Cortex of kidney (tissue), 1 donor: ENCODE data around the gene RXRB.
"Not testable (repeated sequence)": the region's sequence is repeated elsewhere in the genome, so short reads cannot be mapped to it uniquely, and the experiment has no call there.

Source experiments
- DNase-seq: peaks from one replicate; lab custom pipeline; 2025; lab: John Stamatoyannopoulos, UW

The RXRB gene

GRCh38 chr6:33163540-33163939 lies 36.9 kb downstream of the RXRB start:
- no peak for DNase-seq

GRCh38 chr6:33161354-33162331 lies 38.8 kb downstream of the RXRB start:
- no peak for DNase-seq

- no peak for DNase-seq
Observed at GRCh38 chr6:33160728-33161344, 39.6 kb downstream of the RXRB start.

- no peak for DNase-seq
Observed at GRCh38 chr6:33160096-33160495, 40.4 kb downstream of the RXRB start.

GRCh38 chr6:33156964-33157363 lies 43.5 kb downstream of the RXRB start:
- no peak for DNase-seq

- DNase-seq, result no peak
Observed at GRCh38 chr6:33156561-33156960, 43.9 kb downstream of the RXRB start.

GRCh38 chr6:33154349-33154748 lies 46.1 kb downstream of the RXRB start:
- no peak for DNase-seq

GRCh38 chr6:33151050-33151449 lies 49.4 kb downstream of the RXRB start:
- DNase-seq, result no peak

- not testable (repeated sequence) for DNase-seq
Observed at GRCh38 chr6:33150560-33150959, 49.9 kb downstream of the RXRB start.

- no peak for DNase-seq
Observed at GRCh38 chr6:33147807-33148666, 52.4 kb downstream of the RXRB start.

- DNase-seq, result no peak
Observed at GRCh38 chr6:33144373-33144772, 56.1 kb downstream of the RXRB start.
